ENCODE results near the gene REV1.
"Not testable (repeated sequence)": the region's sequence is repeated elsewhere in the genome, so short reads cannot be mapped to it uniquely, and the experiment has no call there.

REV1 gene

GRCh38 chr2:99373144-99373543 lies 116.7 kb downstream of the REV1 start:
- DNase-seq (ENCODE audit: low read depth) = no peak
- H3K4me3 ChIP-seq (ENCODE audit: low read depth, low read length) = no peak overlapping the region
- no peak for TF ChIP-seq CTCF (IDR thresholded peaks at IDR 0.05; ENCODE audit: low read depth, low read length, missing control alignments)

- DNase-seq (ENCODE audit: low read depth); H3K4me3 ChIP-seq (ENCODE audit: low read depth, low read length): not testable (repeated sequence)
These were observed 121.0 kb downstream of the REV1 start for GRCh38 chr2:99368854-99369253.

DNA sequence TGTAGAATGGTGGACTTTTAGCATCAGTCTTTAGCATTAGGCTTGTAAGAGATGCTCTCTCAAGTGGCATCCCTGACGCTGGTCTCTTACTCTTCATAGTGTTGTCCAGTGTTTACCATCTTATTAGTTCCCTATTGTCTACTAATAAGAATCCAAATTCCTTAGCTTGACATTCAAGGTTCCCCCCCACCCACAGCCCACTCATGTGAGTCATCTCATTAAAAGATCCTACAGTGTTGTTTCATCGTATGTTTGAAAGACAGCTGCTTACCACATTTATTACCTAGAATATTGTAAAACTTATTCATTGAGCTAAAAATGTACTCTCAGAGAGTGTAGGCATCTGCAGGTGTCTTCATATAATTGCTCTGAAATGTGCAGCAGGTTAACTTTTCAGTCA lies 124.2 kb downstream of the REV1 start:
- no peak for TF ChIP-seq CTCF (IDR thresholded peaks at IDR 0.05; ENCODE audit: low read depth, low read length, missing control alignments)
- no peak for DNase-seq (ENCODE audit: low read depth)
- H3K4me3 ChIP-seq (ENCODE audit: low read depth, low read length) = no peak overlapping the region

GRCh38 chr2:99356853-99357252 lies 133.0 kb downstream of the REV1 start:
- DNase-seq (ENCODE audit: low read depth) = no peak
- no peak overlapping the region for H3K4me3 ChIP-seq (ENCODE audit: low read depth, low read length)
- no peak for TF ChIP-seq CTCF (IDR thresholded peaks at IDR 0.05; ENCODE audit: low read depth, low read length, missing control alignments)

DNA sequence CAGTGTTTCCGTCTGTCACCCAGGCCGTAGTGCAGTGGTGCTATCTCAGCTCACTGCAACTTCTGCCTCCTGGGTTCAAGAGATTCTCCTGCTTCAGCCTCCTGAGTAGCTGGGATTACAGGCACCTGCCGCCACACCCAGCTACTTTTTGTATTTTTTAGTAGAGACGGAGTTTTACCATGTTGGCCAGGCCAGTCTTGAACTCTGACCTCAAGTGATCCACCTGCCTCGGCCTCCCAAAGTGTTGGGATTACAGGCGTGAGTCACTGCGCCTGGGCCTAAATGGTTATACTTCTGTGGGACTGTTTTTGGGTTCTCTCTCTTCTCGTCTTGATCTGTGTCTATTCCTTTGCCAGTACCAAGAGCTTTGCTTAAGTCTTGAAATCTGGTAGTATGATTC lies 135.0 kb downstream of the REV1 start:
- DNase-seq (ENCODE audit: low read depth); H3K4me3 ChIP-seq (ENCODE audit: low read depth, low read length): not testable (repeated sequence)

DNA sequence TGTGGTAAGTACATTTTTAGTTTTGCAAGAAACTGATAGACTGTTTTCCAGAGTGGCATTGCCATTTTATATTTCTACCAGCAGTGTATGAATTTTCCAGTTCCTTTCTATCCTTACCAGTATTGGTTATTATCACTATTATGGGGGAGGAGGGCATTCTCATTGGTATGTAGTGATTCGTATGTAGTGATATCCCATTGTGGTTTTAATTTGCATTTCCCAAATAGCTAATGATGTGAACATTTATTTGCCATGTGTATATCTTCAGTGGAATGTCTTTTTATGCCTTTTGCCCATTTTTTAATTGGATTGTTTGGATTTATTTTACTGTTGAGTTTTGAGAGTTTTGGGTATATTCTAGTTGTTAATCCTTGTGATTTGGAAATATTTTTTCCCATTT lies 135.7 kb downstream of the REV1 start:
- DNase-seq (ENCODE audit: low read depth) = no peak
- no peak for TF ChIP-seq CTCF (IDR thresholded peaks at IDR 0.05; ENCODE audit: low read depth, low read length, missing control alignments)
- no peak overlapping the region for H3K4me3 ChIP-seq (ENCODE audit: low read depth, low read length)
